Ovary (tissue), 3 donors: ENCODE results near the gene CD9.

Experiments
- EP300 ChIP-seq: sonication (generic); formaldehyde crosslinking; IDR thresholded peaks from one replicate; pipeline ENCODE4 v1.6.1; 2017; ENCODE audit warnings: antibody characterized with exemption
- TF ChIP-seq, protein P1 (sequence below), 3 donors: fragments of 450-650 bp in 2 of 3; fragments of 200-600 bp in 1 of 3; IDR thresholded peaks; one replicate each; pipeline versions ENCODE4 v1.5.1 to v1.8.0; 2016 to 2022; ENCODE audit warnings: antibody characterized with exemption in 3 of 3, mild to moderate bottlenecking in 1 of 3
- donor health status: DM: no; HTN: no; CAD: no.

DNA sequence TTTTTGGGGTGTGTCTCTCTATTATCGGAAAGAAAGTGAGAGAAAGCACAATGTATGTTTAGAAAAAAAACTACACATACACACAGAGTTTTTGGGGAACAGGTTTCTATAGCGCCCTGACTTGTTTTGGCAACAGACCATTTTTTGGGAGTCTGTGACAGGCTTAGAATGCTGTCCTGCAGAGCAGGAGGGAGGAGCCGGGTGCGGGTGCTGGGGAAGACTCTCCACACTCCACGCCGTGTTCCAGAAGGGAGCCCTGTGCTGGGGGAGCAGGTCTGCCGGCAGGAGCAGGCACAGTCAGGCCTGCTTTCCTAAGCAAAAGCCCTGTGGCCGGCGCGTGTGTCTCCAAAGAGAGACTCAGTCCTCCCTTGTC lies 26.5 kb downstream of the CD9 start:
- TF ChIP-seq, protein P1, sequence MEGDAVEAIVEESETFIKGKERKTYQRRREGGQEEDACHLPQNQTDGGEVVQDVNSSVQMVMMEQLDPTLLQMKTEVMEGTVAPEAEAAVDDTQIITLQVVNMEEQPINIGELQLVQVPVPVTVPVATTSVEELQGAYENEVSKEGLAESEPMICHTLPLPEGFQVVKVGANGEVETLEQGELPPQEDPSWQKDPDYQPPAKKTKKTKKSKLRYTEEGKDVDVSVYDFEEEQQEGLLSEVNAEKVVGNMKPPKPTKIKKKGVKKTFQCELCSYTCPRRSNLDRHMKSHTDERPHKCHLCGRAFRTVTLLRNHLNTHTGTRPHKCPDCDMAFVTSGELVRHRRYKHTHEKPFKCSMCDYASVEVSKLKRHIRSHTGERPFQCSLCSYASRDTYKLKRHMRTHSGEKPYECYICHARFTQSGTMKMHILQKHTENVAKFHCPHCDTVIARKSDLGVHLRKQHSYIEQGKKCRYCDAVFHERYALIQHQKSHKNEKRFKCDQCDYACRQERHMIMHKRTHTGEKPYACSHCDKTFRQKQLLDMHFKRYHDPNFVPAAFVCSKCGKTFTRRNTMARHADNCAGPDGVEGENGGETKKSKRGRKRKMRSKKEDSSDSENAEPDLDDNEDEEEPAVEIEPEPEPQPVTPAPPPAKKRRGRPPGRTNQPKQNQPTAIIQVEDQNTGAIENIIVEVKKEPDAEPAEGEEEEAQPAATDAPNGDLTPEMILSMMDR (IDR thresholded peaks at IDR 0.05): no peak
- TF ChIP-seq EP300: no peak
